HG02970 (cell line): Measurements from ENCODE around the gene ENTPD8.
"Not testable (repeated sequence)": the region's sequence is repeated elsewhere in the genome, so short reads cannot be mapped to it uniquely, and the experiment has no call there.

Experiments used
- ATAC-seq: cut with Tn5 transposase; IDR thresholded peaks from one replicate; pipeline ENCODE4 v1.9.1; 2021; ENCODE audit warnings: mild to moderate bottlenecking, moderate library complexity, moderate number of reproducible peaks; ENCODE audit not compliant: unreplicated experiment, low FRiP score

Gene ENTPD8

GRCh38 chr9:137397675-137398423, 43.3 kb downstream of the ENTPD8 start:
- ATAC-seq, result no peak

GRCh38 chr9:137396634-137397367, 44.4 kb downstream of the ENTPD8 start:
- ATAC-seq, result no peak

GRCh38 chr9:137396227-137396626, 44.9 kb downstream of the ENTPD8 start:
- ATAC-seq, result no peak

- ATAC-seq, result no peak
These were observed 45.5 kb downstream of the ENTPD8 start for GRCh38 chr9:137395666-137396010.

GRCh38 chr9:137394866-137395665, 46.1 kb downstream of the ENTPD8 start:
- no peak for ATAC-seq

- no peak for ATAC-seq
These were observed 47.7 kb downstream of the ENTPD8 start for GRCh38 chr9:137393176-137394150.

- ATAC-seq, result no peak
These were observed 48.7 kb downstream of the ENTPD8 start for GRCh38 chr9:137392232-137393007.

GRCh38 chr9:137391411-137391754, 49.8 kb downstream of the ENTPD8 start:
- no peak for ATAC-seq

GRCh38 chr9:137390553-137391410, 50.4 kb downstream of the ENTPD8 start:
- no peak for ATAC-seq

GRCh38 chr9:137389428-137389746, 51.8 kb downstream of the ENTPD8 start:
- no peak for ATAC-seq

- no peak for ATAC-seq
These were observed 52.3 kb downstream of the ENTPD8 start for GRCh38 chr9:137388589-137389427.

- no peak for ATAC-seq
These were observed 53.1 kb downstream of the ENTPD8 start for GRCh38 chr9:137387891-137388560.

- ATAC-seq, result no peak
These were observed 53.9 kb downstream of the ENTPD8 start for GRCh38 chr9:137387114-137387890.

GRCh38 chr9:137386507-137387113, 54.5 kb downstream of the ENTPD8 start:
- not testable (repeated sequence) for ATAC-seq

GRCh38 chr9:137385061-137385655, 56.0 kb downstream of the ENTPD8 start:
- ATAC-seq, result no peak
